IMR-90 (cell line): ENCODE data around the gene USP17L11. TPM values are rescaled to one million over a fixed set of nuclear protein-coding genes. Genes with fewer than 3 reads are reported as not detected.
"Not testable (repeated sequence)": the region's sequence is repeated elsewhere in the genome, so short reads cannot be mapped to it uniquely, and the experiment has no call there.

Source experiments
- ATAC-seq: fragments of 200-7000 bp; cut with Tn5 transposase; 2 replicates; pipeline ENCODE4 v1.9.1; 2020; ENCODE audit warnings: low read depth, mild to moderate bottlenecking, moderate library complexity
- BruUV-seq: library from RNA; stranded (reverse); fragments of 400-500 nt; replicated peaks from 2 replicates; lab custom pipeline; 2021; lab: Mats Ljungman, UMichigan
- CTCF ChIA-PET: fragments of 300-600 bp; formaldehyde crosslinking; extraction: SDS; loops from one replicate; lab custom pipeline; 2021; ENCODE audit warnings: antibody characterized with exemption; lab: Yijun Ruan, JAX
- POLR2A ChIA-PET: fragments of 300-600 bp; sonication (Branson Sonifier 250); formaldehyde crosslinking; loops from one replicate; lab custom pipeline; 2022; ENCODE audit warnings: antibody characterized with exemption; ENCODE audit not compliant: unreplicated experiment; lab: Charles Lee
- DNase-seq: peaks from one replicate; pipeline ENCODE4 v3.0.0; 2013
- H2AFZ ChIP-seq: replicated peaks from 2 replicates; pipeline ENCODE3; 2013; ENCODE audit warnings: low read length, mild to moderate bottlenecking; ENCODE audit not compliant: poor library complexity
- H2AK5ac ChIP-seq: 2 replicates; pipeline ENCODE4 v1.6.1; 2013; ENCODE audit warnings: low read depth, low read length, inconsistent platforms
- H2AK9ac ChIP-seq: replicated peaks from 2 replicates; pipeline ENCODE3; 2013; ENCODE audit warnings: mild to moderate bottlenecking, low read depth, low read length, moderate library complexity; ENCODE audit not compliant: poor library complexity
- H2BK120ac ChIP-seq: 2 replicates; pipeline ENCODE4 v1.6.1; 2013; ENCODE audit warnings: low read depth, low read length, inconsistent platforms
- H2BK15ac ChIP-seq: 3 replicates; pipeline ENCODE4 v1.6.1; 2013; ENCODE audit warnings: low read depth, low read length, inconsistent platforms
- H2BK20ac ChIP-seq: 2 replicates; pipeline ENCODE4 v1.6.1; 2013; ENCODE audit warnings: low read depth, mild to moderate bottlenecking, inconsistent platforms, low read length, moderate library complexity
- H2BK5ac ChIP-seq: 2 replicates; pipeline ENCODE4 v1.6.1; 2013; ENCODE audit warnings: mild to moderate bottlenecking, low read depth, low read length, inconsistent platforms; ENCODE audit not compliant: poor library complexity, severe bottlenecking
- H3K14ac ChIP-seq: replicated peaks from 2 replicates; pipeline ENCODE4 v1.6.1; 2013; ENCODE audit warnings: low read depth, low read length, inconsistent platforms
- H3K18ac ChIP-seq: 2 replicates; pipeline ENCODE4 v1.6.1; 2013; ENCODE audit warnings: low read depth, low read length, control low read depth
- H3K23ac ChIP-seq: 2 replicates; pipeline ENCODE4 v1.6.1; 2013; ENCODE audit warnings: low read depth, low read length, inconsistent platforms
- H3K27ac ChIP-seq: 2 replicates; pipeline ENCODE4 v1.5.1; 2013; ENCODE audit warnings: mild to moderate bottlenecking, control low read depth, low read length; ENCODE audit not compliant: insufficient read depth
- H3K27me3 ChIP-seq: 2 replicates; pipeline ENCODE4 v1.6.1; 2013; ENCODE audit warnings: low read length; ENCODE audit not compliant: control insufficient read depth, insufficient read depth
- H3K36me3 ChIP-seq: 2 replicates; pipeline ENCODE4 v1.6.1; 2013; ENCODE audit warnings: low read length, mixed read lengths; ENCODE audit not compliant: control insufficient read depth, insufficient read depth
- H3K4ac ChIP-seq: 2 replicates; pipeline ENCODE4 v1.6.1; 2013; ENCODE audit warnings: low read depth, low read length, inconsistent platforms
- H3K4me1 ChIP-seq: 2 replicates; pipeline ENCODE4 v1.6.1; 2013; ENCODE audit warnings: low read length, mixed read lengths; ENCODE audit not compliant: control insufficient read depth, insufficient read depth
- H3K4me2 ChIP-seq: 2 replicates; pipeline ENCODE4 v1.6.1; 2013; ENCODE audit warnings: low read depth, mild to moderate bottlenecking, control low read depth, low read length, moderate library complexity
- H3K4me3 ChIP-seq: 2 replicates; pipeline ENCODE4 v1.5.1; 2013; ENCODE audit warnings: low read depth, mild to moderate bottlenecking, control low read depth, low read length, moderate library complexity; ENCODE audit not compliant: insufficient read depth
- H3K56ac ChIP-seq: 2 replicates; pipeline ENCODE4 v1.6.1; 2013; ENCODE audit warnings: low read length, inconsistent platforms; ENCODE audit not compliant: insufficient read depth; ENCODE audit errors: extremely low read depth
- H3K79me1 ChIP-seq, 2 experiments: 2 replicates each; pipeline ENCODE4 v1.6.1; 2013; ENCODE audit warnings: low read length in 2 of 2, inconsistent platforms in 1 of 2, low read depth in 1 of 2
- H3K9ac ChIP-seq: 2 replicates; pipeline ENCODE4 v1.6.1; 2013; ENCODE audit warnings: low read depth, low read length, control low read depth
- H3K9me1 ChIP-seq: 2 replicates; pipeline ENCODE4 v1.6.1; 2013; ENCODE audit warnings: low read length, inconsistent platforms; ENCODE audit not compliant: insufficient read depth
- H3K9me3 ChIP-seq: 2 replicates; pipeline ENCODE4 v1.6.1; 2013; ENCODE audit warnings: low read length; ENCODE audit not compliant: control insufficient read depth, insufficient read depth
- H4K20me1 ChIP-seq: 2 replicates; pipeline ENCODE4 v1.6.1; 2013; ENCODE audit warnings: low read length, inconsistent platforms; ENCODE audit not compliant: insufficient read depth
- H4K5ac ChIP-seq: 2 replicates; pipeline ENCODE4 v1.6.1; 2013; ENCODE audit warnings: mild to moderate bottlenecking, low read depth, low read length, control low read depth
- H4K8ac ChIP-seq, 2 experiments: 2 replicates each; pipeline ENCODE4 v1.6.1; 2013; ENCODE audit warnings: low read depth in 2 of 2, low read length in 2 of 2, control low read depth in 1 of 2, inconsistent platforms in 1 of 2
- H4K91ac ChIP-seq: 2 replicates; pipeline ENCODE4 v1.6.1; 2013; ENCODE audit warnings: low read depth, low read length, inconsistent platforms; ENCODE audit not compliant: insufficient read depth
- WGBS, 2 experiments: methylation state at CpG; one replicate each; pipeline versions ENCODE4 v1.1.5 to v1.1.7; 2013; ENCODE audit warnings: missing lambda C conversion rate in 2 of 2; ENCODE audit not compliant: insufficient read length in 1 of 2; ENCODE audit errors: extremely low coverage in 2 of 2; 5-methylcytosine and 5-hydroxymethylcytosine counted together
- dilution Hi-C: fragments of 300-500 bp; cut with HindIII; formaldehyde crosslinking; loops from one replicate; pipeline ENCODE4 v1.14.3; 2018; ENCODE audit warnings: low sequenced_read_pairs; ENCODE audit not compliant: unreplicated experiment
- in situ Hi-C: fragments of 300-500 bp; cut with MboI; formaldehyde crosslinking; loops from 3 replicates; pipeline ENCODE4 v1.14.3; 2019; ENCODE audit warnings: low sequenced_read_pairs, inconsistent platforms, mixed read lengths
- intact Hi-C: fragments of 100-400 bp; cut with micrococcal nuclease; formaldehyde crosslinking; loops from 2 replicates; pipeline ENCODE4 v1.10.0; 2022
- polyA plus RNA-seq, 3 experiments: library from polyadenylated mRNA; depleted of rRNA; stranded (reverse); fragments of >200 nt; gene quantifications; 2 replicates each; pipeline ENCODE4 v1.2.3, GENCODE V29; 2012; ENCODE audit warnings: low replicate concordance in 1 of 3
- total RNA-seq: library from RNA; depleted of rRNA; stranded (reverse); fragments of >200 nt; gene quantifications from 2 replicates; pipeline ENCODE4 v1.2.3, GENCODE V29; 2012

USP17L11 gene
- total and polyA plus RNA-seq, 2 of the 4 experiments (the other 2 are of a cell fraction) = not detected

- H4K5ac ChIP-seq, H3K9me3 ChIP-seq, H3K4me1 ChIP-seq, H3K36me3 ChIP-seq, H3K18ac ChIP-seq, H3K4ac ChIP-seq, H4K8ac ChIP-seq, H3K23ac ChIP-seq, H2AK5ac ChIP-seq, H2AK9ac ChIP-seq, H3K4me3 ChIP-seq, CTCF ChIA-PET, H3K14ac ChIP-seq, H3K9me1 ChIP-seq, H3K27ac ChIP-seq, H2AFZ ChIP-seq, H3K4me2 ChIP-seq, BruUV-seq, POLR2A ChIA-PET, H2BK15ac ChIP-seq, ATAC-seq, H3K56ac ChIP-seq, H4K91ac ChIP-seq, H3K9ac ChIP-seq, intact Hi-C loops, DNase-seq, H2BK120ac ChIP-seq, H4K20me1 ChIP-seq, in situ Hi-C loops, H2BK20ac ChIP-seq, H2BK5ac ChIP-seq, H3K27me3 ChIP-seq, H3K79me1 ChIP-seq, dilution Hi-C loops: not testable (repeated sequence)
- no CpG with 5 or more reads among the region's 15 CpGs for WGBS, 2 experiments
Measured at GRCh38 chr4:9234085-9234484, 18.9 kb downstream of the USP17L11 start, which contains the start of gene USP17L15. Gene USP17L15, plus strand, starts transcription at chr4:9234385. Its CDS starts 0 bp downstream, at chr4:9234385.

GRCh38 chr4:9238461-9238860 lies 23.3 kb downstream of the USP17L11 start:
- H4K20me1 ChIP-seq, H3K4ac ChIP-seq, H3K36me3 ChIP-seq, H3K23ac ChIP-seq, H2AK5ac ChIP-seq, H2AK9ac ChIP-seq, H2BK20ac ChIP-seq, H3K4me3 ChIP-seq, H2BK15ac ChIP-seq, H4K8ac ChIP-seq, H3K27me3 ChIP-seq, H3K9me3 ChIP-seq, H2AFZ ChIP-seq, H3K4me2 ChIP-seq, H3K56ac ChIP-seq, H3K4me1 ChIP-seq, H3K9me1 ChIP-seq, H3K18ac ChIP-seq, H3K9ac ChIP-seq, H3K27ac ChIP-seq, ATAC-seq, H4K5ac ChIP-seq, in situ Hi-C loops, POLR2A ChIA-PET, H3K79me1 ChIP-seq, H3K14ac ChIP-seq, intact Hi-C loops, H4K91ac ChIP-seq, BruUV-seq, CTCF ChIA-PET, dilution Hi-C loops, H2BK120ac ChIP-seq, H2BK5ac ChIP-seq: not testable (repeated sequence)
- WGBS, 2 experiments = no CpG with 5 or more reads among the region's 12 CpGs
- DNase-seq = peak; percentile 0
